HepG2 (cell line): ENCODE results near the gene ANAPC2. TPM values are rescaled to one million over a fixed set of nuclear protein-coding genes. Genes with fewer than 3 reads are reported as not detected.

Experiments used
- ATAC-seq: fragments of 200-7000 bp; cut with Tn5 transposase; 3 replicates; pipeline ENCODE4 v1.9.1; 2020; ENCODE audit warnings: mild to moderate bottlenecking, moderate library complexity
- BruUV-seq: library from RNA; stranded (reverse); fragments of 400-500 nt; replicated peaks from 2 replicates; lab custom pipeline; 2021; lab: Mats Ljungman, UMichigan
- CTCF ChIA-PET: fragments of 300-600 bp; formaldehyde crosslinking; extraction: SDS; loops from one replicate; lab custom pipeline; 2021; ENCODE audit warnings: low total read pairs, inconsistent platforms, low intra/inter-chr PET ratio; lab: Yijun Ruan, JAX
- POLR2A ChIA-PET: fragments of 350-600 bp; sonication (Branson Sonifier 250); formaldehyde crosslinking; loops from one replicate; lab custom pipeline; 2020; ENCODE audit warnings: antibody characterized with exemption, inconsistent platforms; lab: Yijun Ruan, JAX
- DNase-seq: peaks from one replicate; pipeline ENCODE4 v3.0.0-alpha.2; 2015; ENCODE audit warnings: low spot score
- FAIRE-seq: peaks from 3 replicates; lab custom pipeline; 2011; peaks lifted over from hg19 to GRCh38; lab: Jason Lieb, UNC
- H2AFZ ChIP-seq: one replicate; pipeline ENCODE4 v1.6.1; 2011; ENCODE audit warnings: low read length, inconsistent platforms
- H3K27ac ChIP-seq: fragments of 300-600 bp; 3 replicates; pipeline ENCODE4 v1.8.0; 2011; ENCODE audit warnings: mixed run types, mild to moderate bottlenecking, mixed read lengths, low read length, inconsistent platforms; ENCODE audit not compliant: insufficient read depth; ENCODE audit errors: extremely low read length
- H3K27me3 ChIP-seq, 2 experiments: fragments of 200-600 bp in 1 of 2; 2 replicates in 1 of 2; 3 replicates in 1 of 2; pipeline versions ENCODE4 v1.6.0 to v1.8.0; 2011; ENCODE audit warnings: low read length in 2 of 2, mild to moderate bottlenecking in 2 of 2, moderate library complexity in 2 of 2, inconsistent platforms in 1 of 2; ENCODE audit not compliant: insufficient read depth in 2 of 2, control insufficient read depth in 1 of 2
- H3K36me3 ChIP-seq, 2 experiments: fragments of 200-600 bp in 1 of 2; replicated peaks in 1 of 2; 2 replicates in 1 of 2; 3 replicates in 1 of 2; pipeline versions ENCODE4 v1.5.1 to v1.8.0; 2011; ENCODE audit warnings: low read length in 2 of 2, inconsistent platforms in 1 of 2; ENCODE audit not compliant: insufficient read depth in 2 of 2, control insufficient read depth in 1 of 2
- H3K4me1 ChIP-seq: 2 replicates; pipeline ENCODE4 v1.5.1; 2012; ENCODE audit warnings: low read length, inconsistent platforms; ENCODE audit not compliant: insufficient read depth
- H3K4me2 ChIP-seq: 2 replicates; pipeline ENCODE4 v1.6.0; 2011; ENCODE audit warnings: low read depth, low read length, inconsistent platforms
- H3K4me3 ChIP-seq, 3 experiments: fragments of 200-600 bp in 1 of 3; sonication (generic), shearing (Covaris generic) in 1 of 3; replicated peaks in 1 of 3; 2 replicates each; pipeline ENCODE4 v1.5.1; 2011 to 2016; ENCODE audit warnings: low read length in 3 of 3, inconsistent platforms in 2 of 3, low read depth in 2 of 3, mild to moderate bottlenecking in 2 of 3, control low read depth in 1 of 3, mixed read lengths in 1 of 3; ENCODE audit not compliant: insufficient read depth in 1 of 3
- H3K79me2 ChIP-seq: one replicate; pipeline ENCODE4 v1.6.1; 2011; ENCODE audit warnings: low read length, inconsistent platforms; ENCODE audit not compliant: insufficient read depth
- H3K9ac ChIP-seq: 2 replicates; pipeline ENCODE4 v1.6.0; 2011; ENCODE audit warnings: mild to moderate bottlenecking, low read depth, low read length, inconsistent platforms; ENCODE audit not compliant: insufficient read depth
- H3K9me3 ChIP-seq: 2 replicates; pipeline ENCODE4 v1.5.1; 2012; ENCODE audit warnings: mild to moderate bottlenecking, low read length
- H4K20me1 ChIP-seq: 2 replicates; pipeline ENCODE4 v1.6.0; 2011; ENCODE audit warnings: inconsistent platforms, mild to moderate bottlenecking, low read length, moderate library complexity; ENCODE audit not compliant: insufficient read depth
- NBN ChIP-seq: fragments of 450-650 bp; conservative IDR thresholded peaks from 2 replicates; pipeline ENCODE4 v1.6.1; 2017
- WGBS: methylation state at CpG from one replicate; pipeline ENCODE4 v1.1.6; 2017; ENCODE audit warnings: low lambda C conversion rate; 5-methylcytosine and 5-hydroxymethylcytosine counted together
- in situ Hi-C: cut with HindIII; loops from 2 replicates; pipeline ENCODE4 v1.10.0; 2017; ENCODE audit warnings: low pct_unique_long_range_greater_than_20kb; ENCODE audit not compliant: extremely low pct_ligation_motif_present
- intact Hi-C: fragments of 100-400 bp; cut with micrococcal nuclease; formaldehyde crosslinking; loops from one replicate; pipeline ENCODE4 v1.10.0; 2022; ENCODE audit not compliant: unreplicated experiment
- polyA plus RNA-seq, 8 experiments: library from polyadenylated mRNA; depleted of rRNA in 3 of 8; stranded (reverse) in 7 of 8; unstranded in 1 of 8; fragments of >200 nt; fragmentation: Illumina TruSeq in 4 of 8; extraction: Trizol in 4 of 8; gene quantifications; 2 replicates each; pipeline versions ENCODE4 v1.2.1 to v1.2.3, GENCODE V29; 2011 to 2016; ENCODE audit warnings: low read depth in 4 of 8, missing spikeins in 1 of 8, mixed read lengths in 1 of 8; ENCODE audit not compliant: insufficient read depth in 1 of 8
- total RNA-seq, 5 experiments: library from RNA; depleted of rRNA; stranded (reverse); fragments of >200 nt; fragmentation: Illumina TruSeq; extraction: Trizol; gene quantifications; 2 replicates each; pipeline ENCODE4 v1.2.3, GENCODE V29; 2016; ENCODE audit warnings: low read depth in 1 of 5
- TF ChIP-seq, protein P1 (sequence below): sonication (generic); formaldehyde crosslinking; IDR thresholded peaks from 2 replicates; pipeline ENCODE4 v1.5.1; 2020; ENCODE audit warnings: mild to moderate bottlenecking, missing genetic modification reagents, moderate library complexity

ANAPC2 gene
- total and polyA plus RNA-seq, 2 of the 13 experiments (the other 11 are each of a cell fraction or from before 2014, with no cell fraction given): 12.3 to 15.4 TPM

- ATAC-seq: no peak
Observed at GRCh38 chr9:137178201-137178938, 10.0 kb downstream of the ANAPC2 start.

More at GRCh38 chr9:137178201-137178938, 10.0 kb downstream of the ANAPC2 start:
- no peak overlapping the region for H2AFZ ChIP-seq
- no peaks in the 10 kb centered on the region for H3K9me3 ChIP-seq
- no peaks in the 10 kb centered on the region for H3K4me1 ChIP-seq
- no peaks in the 10 kb centered on the region for H3K27me3 ChIP-seq
- intact Hi-C loops (loop anchor here (10.0 kb wide), 1 partner anchor 64 kb away; the partner anchor contains the start of gene DPP7), in situ Hi-C loops (no loop called here)
- no peaks in the 10 kb centered on the region for H4K20me1 ChIP-seq
- H3K4me3 ChIP-seq: no peak overlapping the region
- H3K9ac ChIP-seq: no peak overlapping the region
- ChIA-PET POLR2A (no interaction called here), CTCF (no interaction called here)
- no peak overlapping the region for H3K4me2 ChIP-seq
- 89% methylated on average over 11 of the region's 23 CpGs for WGBS
- no peaks in the 10 kb centered on the region for H3K79me2 ChIP-seq
- H3K27ac ChIP-seq: no peak overlapping the region
- no peak for DNase-seq
- peaks cover 18% of the 10 kb centered on the region in 2 experiments; a peak in 4 of 5 replicates for H3K36me3 ChIP-seq
- no TSS peak for BruUV-seq
- FAIRE-seq: no peak
- TF ChIP-seq, protein P1, sequence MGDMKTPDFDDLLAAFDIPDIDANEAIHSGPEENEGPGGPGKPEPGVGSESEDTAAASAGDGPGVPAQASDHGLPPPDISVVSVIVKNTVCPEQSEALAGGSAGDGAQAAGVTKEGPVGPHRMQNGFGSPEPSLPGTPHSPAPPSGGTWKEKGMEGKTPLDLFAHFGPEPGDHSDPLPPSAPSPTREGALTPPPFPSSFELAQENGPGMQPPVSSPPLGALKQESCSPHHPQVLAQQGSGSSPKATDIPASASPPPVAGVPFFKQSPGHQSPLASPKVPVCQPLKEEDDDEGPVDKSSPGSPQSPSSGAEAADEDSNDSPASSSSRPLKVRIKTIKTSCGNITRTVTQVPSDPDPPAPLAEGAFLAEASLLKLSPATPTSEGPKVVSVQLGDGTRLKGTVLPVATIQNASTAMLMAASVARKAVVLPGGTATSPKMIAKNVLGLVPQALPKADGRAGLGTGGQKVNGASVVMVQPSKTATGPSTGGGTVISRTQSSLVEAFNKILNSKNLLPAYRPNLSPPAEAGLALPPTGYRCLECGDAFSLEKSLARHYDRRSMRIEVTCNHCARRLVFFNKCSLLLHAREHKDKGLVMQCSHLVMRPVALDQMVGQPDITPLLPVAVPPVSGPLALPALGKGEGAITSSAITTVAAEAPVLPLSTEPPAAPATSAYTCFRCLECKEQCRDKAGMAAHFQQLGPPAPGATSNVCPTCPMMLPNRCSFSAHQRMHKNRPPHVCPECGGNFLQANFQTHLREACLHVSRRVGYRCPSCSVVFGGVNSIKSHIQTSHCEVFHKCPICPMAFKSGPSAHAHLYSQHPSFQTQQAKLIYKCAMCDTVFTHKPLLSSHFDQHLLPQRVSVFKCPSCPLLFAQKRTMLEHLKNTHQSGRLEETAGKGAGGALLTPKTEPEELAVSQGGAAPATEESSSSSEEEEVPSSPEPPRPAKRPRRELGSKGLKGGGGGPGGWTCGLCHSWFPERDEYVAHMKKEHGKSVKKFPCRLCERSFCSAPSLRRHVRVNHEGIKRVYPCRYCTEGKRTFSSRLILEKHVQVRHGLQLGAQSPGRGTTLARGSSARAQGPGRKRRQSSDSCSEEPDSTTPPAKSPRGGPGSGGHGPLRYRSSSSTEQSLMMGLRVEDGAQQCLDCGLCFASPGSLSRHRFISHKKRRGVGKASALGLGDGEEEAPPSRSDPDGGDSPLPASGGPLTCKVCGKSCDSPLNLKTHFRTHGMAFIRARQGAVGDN: peak; percentile 40
- no peak for TF ChIP-seq NBN
